A549 (cell line): ENCODE data around the gene GFPT1. TPM values are rescaled to one million over a fixed set of nuclear protein-coding genes. Genes with fewer than 3 reads are reported as not detected.

ENCODE experiments used
- ATAC-seq, 2 experiments: fragments of 200-7000 bp in 1 of 2; fragments of >200 bp in 1 of 2; cut with Nextera tagmentation in 1 of 2; cut with Tn5 transposase in 1 of 2; 3 replicates each; pipeline versions ENCODE4 v1.8.0 to v1.9.1; 2018 to 2020; ENCODE audit warnings: mild to moderate bottlenecking in 1 of 2, moderate library complexity in 1 of 2
- CTCF ChIA-PET: fragments of 300-600 bp; sonication (Branson Sonifier 250); formaldehyde crosslinking; extraction: SDS; loops from one replicate; lab custom pipeline; 2021; ENCODE audit warnings: antibody characterized with exemption, inconsistent platforms; lab: Yijun Ruan, JAX
- POLR2A ChIA-PET: fragments of 350-600 bp; formaldehyde crosslinking; extraction: SDS; loops from one replicate; lab custom pipeline; 2021; ENCODE audit warnings: antibody characterized with exemption, inconsistent platforms; lab: Yijun Ruan, JAX
- DNase-seq, 2 experiments: peaks; one replicate each; pipeline versions ENCODE4 v3.0.0 to v3.0.0-alpha.2; 2011 to 2016; ENCODE audit warnings: low read depth in 1 of 2, low spot score in 1 of 2
- FAIRE-seq: peaks from 2 replicates; lab custom pipeline; 2011; peaks lifted over from hg19 to GRCh38; lab: Jason Lieb, UNC
- H3K27ac ChIP-seq, 2 experiments: fragments of >200 bp; sonication (Bioruptor Twin); formaldehyde crosslinking; 3 replicates each; pipeline ENCODE4 v1.5.1; 2016 to 2017
- H3K4me1 ChIP-seq: fragments of >200 bp; sonication (Bioruptor Twin); formaldehyde crosslinking; 3 replicates; pipeline ENCODE4 v1.6.1; 2016
- H3K4me2 ChIP-seq: fragments of >200 bp; sonication (Bioruptor Twin); formaldehyde crosslinking; 3 replicates; pipeline ENCODE4 v1.6.1; 2016
- H3K4me3 ChIP-seq: fragments of >200 bp; sonication (Bioruptor Twin); formaldehyde crosslinking; 3 replicates; pipeline ENCODE4 v1.5.1; 2016
- H3K9me3 ChIP-seq: fragments of >200 bp; sonication (Bioruptor Twin); formaldehyde crosslinking; 3 replicates; pipeline ENCODE4 v1.6.1; 2016
- ATOH8 ChIP-seq: fragments of 250-450 bp; sonication (Bioruptor Pico); IDR thresholded peaks from 2 replicates; pipeline ENCODE4 v1.5.0; 2020; ENCODE audit warnings: low read depth, mild to moderate bottlenecking, moderate library complexity
- BCL3 ChIP-seq: fragments of >200 bp; sonication (Bioruptor Twin); formaldehyde crosslinking; IDR thresholded peaks from 3 replicates; pipeline ENCODE4 v1.6.1; 2016
- BHLHE40 ChIP-seq: IDR thresholded peaks from 2 replicates; pipeline ENCODE4 v1.6.1; 2012; ENCODE audit warnings: low read depth, low read length, inconsistent platforms
- CEBPB ChIP-seq, 2 experiments: fragments of >200 bp in 1 of 2; sonication (Bioruptor Twin) in 1 of 2; formaldehyde crosslinking in 1 of 2; IDR thresholded peaks; 2 replicates each; pipeline ENCODE4 v1.6.1; 2012 to 2016
- CHD2 ChIP-seq: fragments of 150-350 bp; IDR thresholded peaks from 2 replicates; pipeline ENCODE4 v1.6.1; 2014; ENCODE audit warnings: low read length; ENCODE audit not compliant: partially characterized antibody
- ELK1 ChIP-seq: fragments of 150-350 bp; IDR thresholded peaks from 2 replicates; pipeline ENCODE4 v1.6.1; 2014; ENCODE audit warnings: low read depth, mild to moderate bottlenecking, low read length
- EP300 ChIP-seq, 2 experiments: fragments of >200 bp; sonication (Bioruptor Twin); formaldehyde crosslinking; IDR thresholded peaks; 2 replicates in 1 of 2; 3 replicates in 1 of 2; pipeline ENCODE4 v1.6.1; 2016 to 2017
- ESRRA ChIP-seq: fragments of 150-350 bp; IDR thresholded peaks from 2 replicates; pipeline ENCODE4 v1.6.1; 2014; ENCODE audit warnings: mild to moderate bottlenecking, low read length, borderline replicate concordance
- HES2 ChIP-seq: fragments of >200 bp; sonication (Bioruptor Twin); formaldehyde crosslinking; IDR thresholded peaks from 2 replicates; pipeline ENCODE4 v1.6.1; 2016
- HEYL ChIP-seq: fragments of 250-450 bp; sonication (Bioruptor Pico); IDR thresholded peaks from 2 replicates; pipeline ENCODE4 v1.8.0; 2021; ENCODE audit warnings: mild to moderate bottlenecking, moderate library complexity
- HMGXB4 ChIP-seq: fragments of 250-450 bp; sonication (Bioruptor Pico); IDR thresholded peaks from 2 replicates; pipeline ENCODE4 v1.5.0; 2021; ENCODE audit warnings: mild to moderate bottlenecking, moderate library complexity, borderline replicate concordance
- HOXA7 ChIP-seq: fragments of 250-450 bp; sonication (Bioruptor Pico); IDR thresholded peaks from 2 replicates; pipeline ENCODE4 v1.5.0; 2020; ENCODE audit warnings: mild to moderate bottlenecking, moderate library complexity
- JUN ChIP-seq, 2 experiments: fragments of >200 bp; sonication (Bioruptor Twin); formaldehyde crosslinking; IDR thresholded peaks; 2 replicates in 1 of 2; 3 replicates in 1 of 2; pipeline ENCODE4 v1.6.1; 2016 to 2017
- JUNB ChIP-seq: fragments of >200 bp; sonication (Bioruptor Twin); formaldehyde crosslinking; IDR thresholded peaks from 2 replicates; pipeline ENCODE4 v1.6.1; 2016
- MAZ ChIP-seq: fragments of 150-350 bp; IDR thresholded peaks from 2 replicates; pipeline ENCODE4 v1.6.1; 2014; ENCODE audit warnings: antibody characterized with exemption, low read depth, low read length, borderline replicate concordance
- NFE2L2 ChIP-seq: fragments of 150-350 bp; conservative IDR thresholded peaks from 2 replicates; pipeline ENCODE4 v1.6.1; 2014; ENCODE audit warnings: low read length
- NR3C1 ChIP-seq: fragments of >200 bp; sonication (Bioruptor Twin); formaldehyde crosslinking; IDR thresholded peaks from 3 replicates; pipeline ENCODE4 v1.6.1; 2017
- PBX3 ChIP-seq: IDR thresholded peaks from 2 replicates; pipeline ENCODE4 v1.6.1; 2012
- RARB ChIP-seq: fragments of 250-450 bp; sonication (Bioruptor Pico); IDR thresholded peaks from 2 replicates; pipeline ENCODE4 v1.8.0; 2021; ENCODE audit warnings: mild to moderate bottlenecking, moderate library complexity
- RCOR1 ChIP-seq: fragments of 150-350 bp; IDR thresholded peaks from 2 replicates; pipeline ENCODE4 v1.6.1; 2014; ENCODE audit warnings: antibody characterized with exemption, low read length, low read depth
- REST ChIP-seq: fragments of 200-600 bp; sonication (generic); IDR thresholded peaks from 2 replicates; pipeline ENCODE4 v1.6.1; 2016; ENCODE audit warnings: antibody characterized with exemption, mild to moderate bottlenecking, moderate library complexity
- ZNF302 ChIP-seq: fragments of 250-450 bp; sonication (Bioruptor Pico); IDR thresholded peaks from 2 replicates; pipeline ENCODE4 v1.9.0; 2021; ENCODE audit warnings: inconsistent platforms, mild to moderate bottlenecking, moderate library complexity
- WGBS: methylation state at CpG from one replicate; pipeline ENCODE4 v1.1.6; 2017; ENCODE audit errors: missing lambda C conversion rate; 5-methylcytosine and 5-hydroxymethylcytosine counted together
- polyA plus RNA-seq, 4 experiments: library from polyadenylated mRNA; depleted of rRNA in 3 of 4; stranded (reverse); fragments of >200 nt; fragmentation: RNase III in 1 of 4; extraction: RNeasy Plus Mini Kit Qiagen cat#74134 plus additional on column Dnase treatment in 1 of 4; gene quantifications; 2 replicates in 3 of 4; 3 replicates in 1 of 4; pipeline ENCODE4 v1.2.3, GENCODE V29; 2011 to 2017

The GFPT1 gene
- polyA plus RNA-seq, 2 of the 4 experiments (the other 2 are of a cell fraction): 24.0 to 59.9 TPM

GRCh38 chr2:69279211-69279610, 107.8 kb downstream of the GFPT1 start:
- 82% methylated on average over 2 of the region's 2 CpGs for WGBS
- ATAC-seq (no peak), FAIRE-seq (no peak), DNase-seq (no peak)
- Histone ChIP-seq H3K9me3 (no peaks in the 10 kb centered on the region), H3K4me3 (no peak overlapping the region), H3K4me2 (no peak overlapping the region), H3K4me1 (no peaks in the 10 kb centered on the region), H3K27ac (no peak overlapping the region; a peak in 1 of 6 replicates)
- POLR2A ChIA-PET: no interaction called here
- TF ChIP-seq ATOH8 (CRISPR knock-in tag) (no peak), EP300 (IDR thresholded peaks at IDR 0.05) (no peak), HES2 (no peak), JUNB (no peak), BCL3 (no peak), ZNF302 (CRISPR knock-in tag) (no peak), REST (no peak), ELK1 (no peak), JUN (IDR thresholded peaks at IDR 0.05) (no peak), RCOR1 (no peak), NR3C1 (no peak), CHD2 (no peak), PBX3 (no peak), RARB (no peak), HEYL (CRISPR knock-in tag) (no peak), HOXA7 (CRISPR knock-in tag) (no peak)
- CTCF ChIA-PET: interaction anchor here (0.7 to 1.6 kb wide), 2 partner anchors 28 to 1194 kb away, joined by 3 to 4 read pairs; no protein-coding TSS in a partner anchor

GRCh38 chr2:69278366-69278765, 108.7 kb downstream of the GFPT1 start:
- ChIA-PET POLR2A (no interaction called here), CTCF (interaction anchor here (0.7 to 1.0 kb wide), 2 partner anchors 13 to 1193 kb away, joined by 3 read pairs; no protein-coding TSS in a partner anchor)
- TF ChIP-seq NFE2L2 (no peak), ESRRA (no peak), HMGXB4 (no peak), CEBPB (IDR thresholded peaks at IDR 0.05) (no peak), BHLHE40 (no peak), MAZ (no peak)
- Histone ChIP-seq H3K4me2 (no peak overlapping the region), H3K4me1 (no peaks in the 10 kb centered on the region), H3K9me3 (no peaks in the 10 kb centered on the region), H3K27ac (no peak overlapping the region; a peak in 1 of 6 replicates), H3K4me3 (no peak overlapping the region)
- ATAC-seq: no peak
- no peak for FAIRE-seq
- WGBS: 67% methylated on average over 5 of the region's 5 CpGs
- no peak for DNase-seq
